ENCODE measurements around the gene TUB. TPM values are rescaled to one million over a fixed set of nuclear protein-coding genes. Genes with fewer than 3 reads are reported as not detected.

The TUB gene
- total RNA-seq, 2 experiments from 2014 or later = 0.67 to 0.69 TPM

DNA sequence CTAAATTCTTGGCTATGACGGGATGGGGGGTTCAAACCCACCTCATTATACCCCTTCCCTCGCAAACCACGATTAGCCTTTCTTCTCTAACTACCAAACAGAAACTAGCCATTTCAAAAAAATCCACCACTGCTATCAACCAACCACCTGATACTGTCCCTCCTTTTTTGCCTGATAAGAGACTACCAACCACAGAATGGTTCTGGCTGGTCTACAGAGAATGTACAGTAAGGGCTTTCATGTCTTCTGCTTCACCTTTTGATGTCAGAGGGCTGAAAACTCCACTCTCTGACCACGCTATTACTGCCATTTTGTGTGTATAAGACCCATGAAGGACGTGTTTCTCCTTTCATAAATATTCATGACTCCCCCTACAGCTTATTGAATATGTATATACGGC is 68.7 kb downstream of the TUB start:
- CTCF ChIA-PET = interaction anchor here (0.7 to 1.2 kb wide), 2 partner anchors 50 to 53 kb away, joined by 3 read pairs; no protein-coding TSS in a partner anchor
- H3K4me3 Mint-ChIP-seq = no peak overlapping the region
- H3K36me3 Mint-ChIP-seq (ENCODE audit: low read depth) = peaks cover 6% of the 10 kb centered on the region
- no peaks in the 10 kb centered on the region for H3K9me3 Mint-ChIP-seq
- no peaks in the 10 kb centered on the region for H3K4me1 Mint-ChIP-seq (ENCODE audit: low read depth)
- no peak for DNase-seq
- no peak overlapping the region for H3K27ac Mint-ChIP-seq
- no peaks in the 10 kb centered on the region for H3K27me3 Mint-ChIP-seq (ENCODE audit: low read depth)
- intact Hi-C loops (cut with micrococcal nuclease) = no loop called here

Other genes with a start within 250 kb of the TUB start
- gene OR10A6, start 149.9 kb upstream of the TUB start, total RNA-seq = not detected
- not detected for gene OR10A3, start 139.5 kb upstream of the TUB start, total RNA-seq
- not detected for gene NLRP10, start 115.8 kb upstream of the TUB start, total RNA-seq
- gene EIF3F, start 93.9 kb upstream of the TUB start, total RNA-seq = 100 to 1,000 TPM; 365 to 380 TPM
- gene RIC3, start 87.8 kb downstream of the TUB start, total RNA-seq = 1 to 10 TPM; 6.3 to 6.8 TPM
- gene LMO1, start 182.7 kb downstream of the TUB start, total RNA-seq = not detected